Esophagus squamous epithelium (tissue), 4 donors: Measurements from ENCODE around the gene SZT2.

Experiments
- POLR2A ChIP-seq, 4 donors: fragments of 450-650 bp; IDR thresholded peaks; one replicate each; pipeline ENCODE4 v1.6.1; 2017; ENCODE audit warnings: antibody characterized with exemption in 4 of 4, mild to moderate bottlenecking in 4 of 4, moderate library complexity in 3 of 4
- TF ChIP-seq, protein P1 (sequence below), 6 experiments: fragments of 450-650 bp in 4 of 6; fragments of 200-600 bp in 2 of 6; sonication (generic) in 2 of 6; IDR thresholded peaks; one replicate each; pipeline ENCODE4 v1.5.1; 2016 to 2019; ENCODE audit warnings: antibody characterized with exemption in 6 of 6, mild to moderate bottlenecking in 4 of 6, moderate library complexity in 4 of 6

DNA sequence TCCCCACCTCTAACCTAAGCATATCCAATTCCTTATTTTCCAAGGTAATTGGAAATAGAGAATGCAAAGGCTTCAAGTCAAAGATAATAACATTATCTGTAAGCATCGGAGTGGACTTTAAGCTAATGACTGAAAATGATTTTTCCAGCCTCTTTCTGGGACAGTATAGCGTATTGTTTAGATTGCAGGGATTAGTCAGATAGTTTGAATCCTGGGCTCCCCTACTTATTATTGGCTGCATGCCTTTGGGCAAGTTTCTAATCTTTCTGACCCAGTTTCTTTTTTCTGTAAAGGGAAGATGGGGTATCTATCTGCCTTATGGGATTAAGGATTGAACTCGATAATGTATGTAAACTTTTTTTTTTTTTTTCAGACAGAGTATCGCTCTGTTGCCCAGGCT lies 32.4 kb upstream of the SZT2 start:
- no peak for TF ChIP-seq POLR2A (IDR thresholded peaks at IDR 0.05)
- TF ChIP-seq, protein P1, sequence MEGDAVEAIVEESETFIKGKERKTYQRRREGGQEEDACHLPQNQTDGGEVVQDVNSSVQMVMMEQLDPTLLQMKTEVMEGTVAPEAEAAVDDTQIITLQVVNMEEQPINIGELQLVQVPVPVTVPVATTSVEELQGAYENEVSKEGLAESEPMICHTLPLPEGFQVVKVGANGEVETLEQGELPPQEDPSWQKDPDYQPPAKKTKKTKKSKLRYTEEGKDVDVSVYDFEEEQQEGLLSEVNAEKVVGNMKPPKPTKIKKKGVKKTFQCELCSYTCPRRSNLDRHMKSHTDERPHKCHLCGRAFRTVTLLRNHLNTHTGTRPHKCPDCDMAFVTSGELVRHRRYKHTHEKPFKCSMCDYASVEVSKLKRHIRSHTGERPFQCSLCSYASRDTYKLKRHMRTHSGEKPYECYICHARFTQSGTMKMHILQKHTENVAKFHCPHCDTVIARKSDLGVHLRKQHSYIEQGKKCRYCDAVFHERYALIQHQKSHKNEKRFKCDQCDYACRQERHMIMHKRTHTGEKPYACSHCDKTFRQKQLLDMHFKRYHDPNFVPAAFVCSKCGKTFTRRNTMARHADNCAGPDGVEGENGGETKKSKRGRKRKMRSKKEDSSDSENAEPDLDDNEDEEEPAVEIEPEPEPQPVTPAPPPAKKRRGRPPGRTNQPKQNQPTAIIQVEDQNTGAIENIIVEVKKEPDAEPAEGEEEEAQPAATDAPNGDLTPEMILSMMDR (IDR thresholded peaks at IDR 0.05): no peak
